T1000 (cell line): ENCODE results near the gene TUBB2A.

Experiments
- DNase-seq: peaks from one replicate; lab custom pipeline; 2025; ENCODE audit warnings: mixed read lengths; lab: John Stamatoyannopoulos, UW

The TUBB2A gene

GRCh38 chr6:3118353-3119039 lies 38.8 kb downstream of the TUBB2A start, which contains the start of gene BPHL:
Gene BPHL (plus strand): TSS chr6:3118711. CDS start chr6:3118741, 30 bp downstream.
- peak; percentile 94 for DNase-seq

- DNase-seq: no peak
Measured at GRCh38 chr6:3117912-3118352, 39.4 kb downstream of the TUBB2A start.

GRCh38 chr6:3114377-3114776 lies 43.0 kb downstream of the TUBB2A start:
- DNase-seq: no peak

GRCh38 chr6:3109761-3110160 lies 47.6 kb downstream of the TUBB2A start:
- no peak for DNase-seq

GRCh38 chr6:3108746-3109414 lies 48.5 kb downstream of the TUBB2A start:
- no peak for DNase-seq
